Measurements from ENCODE around the gene MKX.
A peak's percentile ranks its signal among the peaks of the same experiment; 100 is the strongest.

DNA sequence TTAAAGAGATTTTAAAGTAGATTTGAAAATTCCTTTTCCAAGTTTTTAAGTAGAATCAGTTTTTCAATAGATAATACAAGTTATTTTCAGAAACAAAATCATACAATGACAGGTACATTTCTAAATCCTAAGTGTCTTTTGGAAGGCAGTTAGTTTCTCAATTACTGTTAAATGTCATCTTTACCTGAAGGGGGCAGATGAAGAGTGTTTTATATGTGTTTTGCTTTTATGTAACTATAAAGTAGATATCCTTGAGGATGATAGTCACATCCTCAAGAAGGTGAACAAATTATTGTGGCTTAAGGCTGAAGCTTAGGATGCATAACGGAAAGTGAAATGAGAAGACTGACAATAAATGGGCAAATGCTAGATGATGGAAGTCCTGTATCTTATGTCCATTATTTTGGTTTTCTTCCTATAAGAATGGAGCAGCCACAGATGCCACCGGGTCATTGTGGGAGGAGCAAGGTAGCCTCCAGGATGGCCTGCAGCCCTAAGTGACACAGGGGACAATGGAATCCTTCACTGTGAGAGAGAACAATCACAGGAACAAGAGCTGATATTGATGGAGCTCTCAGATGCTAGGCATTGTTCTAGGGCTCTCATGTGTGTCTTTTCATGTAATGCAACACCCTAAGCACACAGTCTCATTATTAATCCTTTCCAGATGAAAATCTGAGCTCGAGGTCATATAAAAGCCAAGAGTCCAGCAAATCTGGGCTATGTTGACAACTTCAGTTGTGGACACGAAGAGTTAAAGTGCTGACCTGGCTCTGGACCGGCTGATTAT lies 14.1 kb upstream of the MKX start:
- TF ChIP-seq, protein P1, sequence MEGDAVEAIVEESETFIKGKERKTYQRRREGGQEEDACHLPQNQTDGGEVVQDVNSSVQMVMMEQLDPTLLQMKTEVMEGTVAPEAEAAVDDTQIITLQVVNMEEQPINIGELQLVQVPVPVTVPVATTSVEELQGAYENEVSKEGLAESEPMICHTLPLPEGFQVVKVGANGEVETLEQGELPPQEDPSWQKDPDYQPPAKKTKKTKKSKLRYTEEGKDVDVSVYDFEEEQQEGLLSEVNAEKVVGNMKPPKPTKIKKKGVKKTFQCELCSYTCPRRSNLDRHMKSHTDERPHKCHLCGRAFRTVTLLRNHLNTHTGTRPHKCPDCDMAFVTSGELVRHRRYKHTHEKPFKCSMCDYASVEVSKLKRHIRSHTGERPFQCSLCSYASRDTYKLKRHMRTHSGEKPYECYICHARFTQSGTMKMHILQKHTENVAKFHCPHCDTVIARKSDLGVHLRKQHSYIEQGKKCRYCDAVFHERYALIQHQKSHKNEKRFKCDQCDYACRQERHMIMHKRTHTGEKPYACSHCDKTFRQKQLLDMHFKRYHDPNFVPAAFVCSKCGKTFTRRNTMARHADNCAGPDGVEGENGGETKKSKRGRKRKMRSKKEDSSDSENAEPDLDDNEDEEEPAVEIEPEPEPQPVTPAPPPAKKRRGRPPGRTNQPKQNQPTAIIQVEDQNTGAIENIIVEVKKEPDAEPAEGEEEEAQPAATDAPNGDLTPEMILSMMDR (conservative IDR thresholded peaks at IDR 0.05 in 1 of 2, IDR thresholded peaks at IDR 0.05 in 1 of 2; ENCODE audit: extremely low read depth in 1 of 2, insufficient read depth in 1 of 2, low read depth in 1 of 2, low read length in 2 of 2): peak; percentile 4 to 25
- TF ChIP-seq EZH2 (IDR thresholded peaks at IDR 0.05; ENCODE audit: borderline replicate concordance, low read length): no peak
